ENCODE results near the gene LRRC56.

The LRRC56 gene

DNA sequence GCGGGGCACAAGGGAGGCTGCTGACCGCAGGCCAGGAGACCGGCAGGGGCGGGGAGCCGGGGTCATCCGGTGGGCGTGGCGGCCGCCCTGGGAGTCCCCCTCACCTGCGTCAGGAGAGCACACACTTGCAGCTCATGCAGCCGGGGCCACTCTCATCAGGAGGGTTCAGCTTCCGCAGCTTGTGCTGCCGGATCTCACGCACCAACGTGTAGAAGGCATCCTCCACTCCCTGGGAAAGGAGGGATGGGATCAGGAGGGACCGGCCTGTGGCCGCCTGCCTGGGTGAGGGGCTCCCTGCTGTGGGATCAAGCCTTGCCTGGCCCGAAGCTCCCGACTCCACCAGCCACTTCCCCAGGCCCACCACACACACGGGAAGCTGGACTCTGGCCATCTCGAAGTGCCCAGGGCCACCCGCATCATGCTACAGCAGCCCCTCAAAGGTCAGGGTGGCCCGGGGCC is 4.8 kb upstream of the LRRC56 start:
- Histone ChIP-seq H3K36me3 (ENCODE audit: control insufficient read depth in 2 of 2, insufficient read depth in 1 of 2, low read length in 2 of 2) (peaks cover 0 to 50% of the 10 kb centered on the region in 2 experiments; a peak in 1 of 3 replicates), H3K4me1 (ENCODE audit: control insufficient read depth, insufficient read depth, low read length) (no peaks in the 10 kb centered on the region), H3K4me3 (ENCODE audit: low read depth, low read length) (no peak overlapping the region), H3K27ac (ENCODE audit: extremely low read depth, low read depth, low read length) (no peak overlapping the region), H3K9me3 (ENCODE audit: control insufficient read depth, insufficient read depth, low read depth, low read length) (no peaks in the 10 kb centered on the region)
- ChIA-PET CTCF (interaction anchor here (1.1 to 1.5 kb wide), 2 partner anchors 12 to 13 kb away, joined by 3 to 8 read pairs; no protein-coding TSS in a partner anchor), POLR2A (interaction anchor here (0.5 kb wide), 1 partner anchor 281 kb away, joined by 3 read pairs; no protein-coding TSS in a partner anchor)
- no peak for TF ChIP-seq ZNF747 (tag by site-specific recombination; IDR thresholded peaks at IDR 0.05)
- no peak for TF ChIP-seq ZNF138 (tag by site-specific recombination; IDR thresholded peaks at IDR 0.05; ENCODE audit: borderline replicate concordance)
- 0 out of 2 replicates have a peak, but pooled peaks have one; percentile 17 for TF ChIP-seq ZNF366 (tag by site-specific recombination; conservative IDR thresholded peaks at IDR 0.05)

GRCh38 chr11:532986-533585 is 4.2 kb upstream of the LRRC56 start:
- no peaks in the 10 kb centered on the region for H3K4me1 ChIP-seq (ENCODE audit: control insufficient read depth, insufficient read depth, low read length)
- H3K4me3 ChIP-seq (ENCODE audit: low read depth, low read length) = no peak overlapping the region
- no peaks in the 10 kb centered on the region for H3K9me3 ChIP-seq (ENCODE audit: control insufficient read depth, insufficient read depth, low read depth, low read length)
- no peak overlapping the region for H3K27ac ChIP-seq (ENCODE audit: extremely low read depth, low read depth, low read length)
- ChIA-PET POLR2A (interaction anchor here (0.5 kb wide), 1 partner anchor 280 kb away, joined by 3 read pairs; no protein-coding TSS in a partner anchor), CTCF (interaction anchor here (0.6 to 1.1 kb wide), 2 partner anchors 13 to 257 kb away, joined by 3 to 4 read pairs; no protein-coding TSS in a partner anchor)
- TF ChIP-seq ZNF169 (tag by site-specific recombination; IDR thresholded peaks at IDR 0.05) = no peak
- TF ChIP-seq KLF7 (tag by site-specific recombination; IDR thresholded peaks at IDR 0.05; ENCODE audit: borderline replicate concordance) = no peak
- TF ChIP-seq ZFP69B (tag by site-specific recombination; IDR thresholded peaks at IDR 0.05) = no peak
- TF ChIP-seq KLF1 (tag by site-specific recombination; IDR thresholded peaks at IDR 0.05) = no peak
- TF ChIP-seq REPIN1 (tag by site-specific recombination; IDR thresholded peaks at IDR 0.05; ENCODE audit: low read depth) = no peak
- no peak for TF ChIP-seq FEZF1 (tag by site-specific recombination; IDR thresholded peaks at IDR 0.05)
- TF ChIP-seq, protein P1, sequence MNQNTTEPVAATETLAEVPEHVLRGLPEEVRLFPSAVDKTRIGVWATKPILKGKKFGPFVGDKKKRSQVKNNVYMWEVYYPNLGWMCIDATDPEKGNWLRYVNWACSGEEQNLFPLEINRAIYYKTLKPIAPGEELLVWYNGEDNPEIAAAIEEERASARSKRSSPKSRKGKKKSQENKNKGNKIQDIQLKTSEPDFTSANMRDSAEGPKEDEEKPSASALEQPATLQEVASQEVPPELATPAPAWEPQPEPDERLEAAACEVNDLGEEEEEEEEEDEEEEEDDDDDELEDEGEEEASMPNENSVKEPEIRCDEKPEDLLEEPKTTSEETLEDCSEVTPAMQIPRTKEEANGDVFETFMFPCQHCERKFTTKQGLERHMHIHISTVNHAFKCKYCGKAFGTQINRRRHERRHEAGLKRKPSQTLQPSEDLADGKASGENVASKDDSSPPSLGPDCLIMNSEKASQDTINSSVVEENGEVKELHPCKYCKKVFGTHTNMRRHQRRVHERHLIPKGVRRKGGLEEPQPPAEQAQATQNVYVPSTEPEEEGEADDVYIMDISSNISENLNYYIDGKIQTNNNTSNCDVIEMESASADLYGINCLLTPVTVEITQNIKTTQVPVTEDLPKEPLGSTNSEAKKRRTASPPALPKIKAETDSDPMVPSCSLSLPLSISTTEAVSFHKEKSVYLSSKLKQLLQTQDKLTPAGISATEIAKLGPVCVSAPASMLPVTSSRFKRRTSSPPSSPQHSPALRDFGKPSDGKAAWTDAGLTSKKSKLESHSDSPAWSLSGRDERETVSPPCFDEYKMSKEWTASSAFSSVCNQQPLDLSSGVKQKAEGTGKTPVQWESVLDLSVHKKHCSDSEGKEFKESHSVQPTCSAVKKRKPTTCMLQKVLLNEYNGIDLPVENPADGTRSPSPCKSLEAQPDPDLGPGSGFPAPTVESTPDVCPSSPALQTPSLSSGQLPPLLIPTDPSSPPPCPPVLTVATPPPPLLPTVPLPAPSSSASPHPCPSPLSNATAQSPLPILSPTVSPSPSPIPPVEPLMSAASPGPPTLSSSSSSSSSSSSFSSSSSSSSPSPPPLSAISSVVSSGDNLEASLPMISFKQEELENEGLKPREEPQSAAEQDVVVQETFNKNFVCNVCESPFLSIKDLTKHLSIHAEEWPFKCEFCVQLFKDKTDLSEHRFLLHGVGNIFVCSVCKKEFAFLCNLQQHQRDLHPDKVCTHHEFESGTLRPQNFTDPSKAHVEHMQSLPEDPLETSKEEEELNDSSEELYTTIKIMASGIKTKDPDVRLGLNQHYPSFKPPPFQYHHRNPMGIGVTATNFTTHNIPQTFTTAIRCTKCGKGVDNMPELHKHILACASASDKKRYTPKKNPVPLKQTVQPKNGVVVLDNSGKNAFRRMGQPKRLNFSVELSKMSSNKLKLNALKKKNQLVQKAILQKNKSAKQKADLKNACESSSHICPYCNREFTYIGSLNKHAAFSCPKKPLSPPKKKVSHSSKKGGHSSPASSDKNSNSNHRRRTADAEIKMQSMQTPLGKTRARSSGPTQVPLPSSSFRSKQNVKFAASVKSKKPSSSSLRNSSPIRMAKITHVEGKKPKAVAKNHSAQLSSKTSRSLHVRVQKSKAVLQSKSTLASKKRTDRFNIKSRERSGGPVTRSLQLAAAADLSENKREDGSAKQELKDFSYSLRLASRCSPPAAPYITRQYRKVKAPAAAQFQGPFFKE (tag by site-specific recombination; IDR thresholded peaks at IDR 0.05; ENCODE audit: borderline replicate concordance) = no peak
- no peak for TF ChIP-seq ZNF223 (tag by site-specific recombination; IDR thresholded peaks at IDR 0.05)
- TF ChIP-seq HOXA7 (CRISPR knock-in tag; IDR thresholded peaks at IDR 0.05; ENCODE audit: borderline replicate concordance) = no peak
- no peak for TF ChIP-seq ZBTB11 (tag by site-specific recombination; conservative IDR thresholded peaks at IDR 0.05; ENCODE audit: low read depth)
- TF ChIP-seq ZBTB49 (tag by site-specific recombination; IDR thresholded peaks at IDR 0.05; ENCODE audit: low read depth) = no peak
- no peak for TF ChIP-seq BCL11B (tag by site-specific recombination; IDR thresholded peaks at IDR 0.05; ENCODE audit: low read depth)
- peaks cover 0 to 50% of the 10 kb centered on the region in 2 experiments; a peak in 1 of 3 replicates for H3K36me3 ChIP-seq (ENCODE audit: control insufficient read depth in 2 of 2, insufficient read depth in 1 of 2, low read length in 2 of 2)

Data from HEK293 (cell line).